ENCODE measurements around the gene SNRNP25. TPM values are rescaled to one million over a fixed set of nuclear protein-coding genes. Genes with fewer than 3 reads are reported as not detected.
"Not testable (repeated sequence)": the region's sequence is repeated elsewhere in the genome, so short reads cannot be mapped to it uniquely, and the experiment has no call there.

The SNRNP25 gene
- total and polyA plus RNA-seq, 2 donors (not counting 3 experiments of a cell fraction or from before 2014, with no cell fraction given) = 41.8 to 49.6 TPM

DNA sequence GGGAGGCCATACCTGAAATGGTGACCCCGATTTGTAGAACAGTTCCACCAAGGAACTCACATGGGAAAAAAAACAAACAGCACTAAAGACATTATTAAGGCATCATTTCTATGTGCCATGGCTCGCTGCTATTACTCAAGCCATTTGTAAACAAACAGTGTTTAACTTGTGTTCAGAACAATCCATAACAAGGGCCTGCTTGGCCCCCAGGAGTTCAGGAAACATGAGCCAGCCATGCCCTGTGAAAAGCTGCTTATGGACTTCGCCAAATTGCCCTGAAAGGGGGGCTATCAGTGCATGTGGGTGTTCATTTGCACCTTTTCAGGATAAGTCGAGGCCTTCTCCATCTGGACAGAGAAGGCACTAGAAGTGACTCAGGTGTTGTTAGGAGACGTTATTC, 8.2 kb upstream of the SNRNP25 start:
- H3K79me2 ChIP-seq (ENCODE audit: control insufficient read depth, insufficient read depth, low read length) = no peaks in the 10 kb centered on the region
- H3K36me3 ChIP-seq (ENCODE audit: control insufficient read depth in 2 of 2, extremely low read depth in 1 of 2, insufficient read depth in 2 of 2, low read length in 2 of 2) = peaks cover 3 to 7% of the 10 kb centered on the region in 2 experiments
- CTCF ChIA-PET = interaction anchor here (1.9 kb wide), 1 partner anchor 8 kb away, joined by 4 read pairs; the partner anchor contains the start of gene POLR3K
- no peaks in the 10 kb centered on the region for H4K20me1 ChIP-seq (replicated peaks; ENCODE audit: control insufficient read depth, extremely low read depth, insufficient read depth, low read length)
- no peak overlapping the region for H3K4me3 ChIP-seq (replicated peaks in 1 of 3; ENCODE audit: insufficient read depth in 1 of 3, low read depth in 1 of 3, low read length in 3 of 3)
- dilution Hi-C loops (cut with MboI; ENCODE audit: extremely low pct_ligation_motif_present, low sequenced_read_pairs) (no loop called here), intact Hi-C loops (cut with micrococcal nuclease) (no loop called here)
- H3K27ac ChIP-seq (ENCODE audit: insufficient read depth, low read depth, low read length) = no peak overlapping the region
- H3K27me3 ChIP-seq (ENCODE audit: control insufficient read depth in 2 of 2, insufficient read depth in 2 of 2, low read length in 2 of 2) = no peaks in the 10 kb centered on the region
- POLR2A ChIA-PET = no interaction called here
- DNase-seq (ENCODE audit: low read depth, low spot score) = no peak
- no peak overlapping the region for H2AFZ ChIP-seq (ENCODE audit: low read depth, low read length)
- H3K9me3 ChIP-seq (replicated peaks; ENCODE audit: control insufficient read depth, insufficient read depth, low read length) = no peaks in the 10 kb centered on the region
- no peak for TF ChIP-seq MYC (IDR thresholded peaks at IDR 0.05; ENCODE audit: low read depth, low read length)
- TF ChIP-seq, protein P1, sequence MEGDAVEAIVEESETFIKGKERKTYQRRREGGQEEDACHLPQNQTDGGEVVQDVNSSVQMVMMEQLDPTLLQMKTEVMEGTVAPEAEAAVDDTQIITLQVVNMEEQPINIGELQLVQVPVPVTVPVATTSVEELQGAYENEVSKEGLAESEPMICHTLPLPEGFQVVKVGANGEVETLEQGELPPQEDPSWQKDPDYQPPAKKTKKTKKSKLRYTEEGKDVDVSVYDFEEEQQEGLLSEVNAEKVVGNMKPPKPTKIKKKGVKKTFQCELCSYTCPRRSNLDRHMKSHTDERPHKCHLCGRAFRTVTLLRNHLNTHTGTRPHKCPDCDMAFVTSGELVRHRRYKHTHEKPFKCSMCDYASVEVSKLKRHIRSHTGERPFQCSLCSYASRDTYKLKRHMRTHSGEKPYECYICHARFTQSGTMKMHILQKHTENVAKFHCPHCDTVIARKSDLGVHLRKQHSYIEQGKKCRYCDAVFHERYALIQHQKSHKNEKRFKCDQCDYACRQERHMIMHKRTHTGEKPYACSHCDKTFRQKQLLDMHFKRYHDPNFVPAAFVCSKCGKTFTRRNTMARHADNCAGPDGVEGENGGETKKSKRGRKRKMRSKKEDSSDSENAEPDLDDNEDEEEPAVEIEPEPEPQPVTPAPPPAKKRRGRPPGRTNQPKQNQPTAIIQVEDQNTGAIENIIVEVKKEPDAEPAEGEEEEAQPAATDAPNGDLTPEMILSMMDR (IDR thresholded peaks at IDR 0.05; ENCODE audit: extremely low read depth in 1 of 2, insufficient read depth in 1 of 2, low read depth in 1 of 2, low read length in 2 of 2) = no peak
- TF ChIP-seq, protein P2, sequence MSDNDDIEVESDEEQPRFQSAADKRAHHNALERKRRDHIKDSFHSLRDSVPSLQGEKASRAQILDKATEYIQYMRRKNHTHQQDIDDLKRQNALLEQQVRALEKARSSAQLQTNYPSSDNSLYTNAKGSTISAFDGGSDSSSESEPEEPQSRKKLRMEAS (IDR thresholded peaks at IDR 0.05; ENCODE audit: insufficient read depth, insufficient read length) = no peak
- no peak for TF ChIP-seq EZH2 (IDR thresholded peaks at IDR 0.05; ENCODE audit: borderline replicate concordance, low read depth, low read length, severe bottlenecking)
- TF ChIP-seq FOS (IDR thresholded peaks at IDR 0.05; ENCODE audit: borderline replicate concordance, insufficient read depth, low read length) = no peak
- no peak for TF ChIP-seq GATA2 (IDR thresholded peaks at IDR 0.05; ENCODE audit: insufficient read depth, insufficient read length, low read depth, low read length)
- no peak for TF ChIP-seq POLR2AphosphoS5 (IDR thresholded peaks at IDR 0.05; ENCODE audit: insufficient read depth, low read depth, low read length)
- no peak for TF ChIP-seq JUN (IDR thresholded peaks at IDR 0.05; ENCODE audit: borderline replicate concordance, insufficient read depth, insufficient read length, low read depth)
- no peak for TF ChIP-seq POLR2A (IDR thresholded peaks at IDR 0.05; ENCODE audit: low read depth, low read length)
- no peak overlapping the region for H3K4me2 ChIP-seq (ENCODE audit: insufficient read depth, low read length)
- H3K4me1 ChIP-seq (ENCODE audit: control insufficient read depth, extremely low read depth, insufficient read depth, low read length) = no peaks in the 10 kb centered on the region
- H3K9ac ChIP-seq (replicated peaks; ENCODE audit: extremely low read depth, insufficient read depth, low read length) = no peak overlapping the region
- H3K9me1 ChIP-seq (replicated peaks; ENCODE audit: control insufficient read depth, extremely low read depth, insufficient read depth, low read length) = no peaks in the 10 kb centered on the region
- no peak for FAIRE-seq
- no TSS peak for BruUV-seq (replicated peaks)

DNA sequence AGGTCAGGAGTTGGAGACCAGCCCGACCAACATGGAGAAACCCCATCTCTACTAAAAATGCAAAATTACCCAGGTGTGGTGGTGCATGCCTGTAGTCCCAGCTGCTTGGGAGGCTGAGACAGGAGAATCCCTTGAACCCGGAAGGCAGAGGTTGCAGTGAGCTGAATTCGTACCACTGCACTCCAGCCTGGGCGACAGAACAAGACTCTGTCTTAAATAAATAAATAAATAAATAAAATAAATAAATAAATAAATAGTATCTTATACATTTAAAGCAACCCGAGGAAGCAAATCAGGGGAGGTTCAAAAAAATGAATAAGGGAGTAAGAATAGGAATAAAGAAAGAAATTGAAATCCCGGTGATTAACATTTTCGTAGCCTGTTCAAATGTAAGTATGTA, 7.1 kb upstream of the SNRNP25 start:
- H3K27ac ChIP-seq (ENCODE audit: insufficient read depth, low read depth, low read length); H2AFZ ChIP-seq (ENCODE audit: low read depth, low read length); H4K20me1 ChIP-seq (replicated peaks; ENCODE audit: control insufficient read depth, extremely low read depth, insufficient read depth, low read length); H3K4me1 ChIP-seq (ENCODE audit: control insufficient read depth, extremely low read depth, insufficient read depth, low read length); H3K4me3 ChIP-seq (replicated peaks in 1 of 3; ENCODE audit: insufficient read depth in 1 of 3, low read depth in 1 of 3, low read length in 3 of 3); FAIRE-seq; intact Hi-C loops (cut with micrococcal nuclease); H3K9ac ChIP-seq (replicated peaks; ENCODE audit: extremely low read depth, insufficient read depth, low read length); CTCF ChIA-PET; DNase-seq (ENCODE audit: low read depth, low spot score); H3K79me2 ChIP-seq (ENCODE audit: control insufficient read depth, insufficient read depth, low read length); POLR2A ChIA-PET; H3K9me3 ChIP-seq (replicated peaks; ENCODE audit: control insufficient read depth, insufficient read depth, low read length); H3K4me2 ChIP-seq (ENCODE audit: insufficient read depth, low read length); dilution Hi-C loops (cut with MboI; ENCODE audit: extremely low pct_ligation_motif_present, low sequenced_read_pairs); H3K9me1 ChIP-seq (replicated peaks; ENCODE audit: control insufficient read depth, extremely low read depth, insufficient read depth, low read length); H3K36me3 ChIP-seq (ENCODE audit: control insufficient read depth in 2 of 2, extremely low read depth in 1 of 2, insufficient read depth in 2 of 2, low read length in 2 of 2); BruUV-seq (replicated peaks); H3K27me3 ChIP-seq (ENCODE audit: control insufficient read depth in 2 of 2, insufficient read depth in 2 of 2, low read length in 2 of 2): not testable (repeated sequence)
